GM23338 (cell line): ENCODE data around the gene TCF12. TPM values are rescaled to one million over a fixed set of nuclear protein-coding genes. Genes with fewer than 3 reads are reported as not detected.

Source experiments
- ATAC-seq: fragments of 200-7000 bp; cut with Tn5 transposase; 3 replicates; pipeline ENCODE4 v1.9.1; 2020
- DNase-seq: peaks from one replicate; pipeline ENCODE4 v3.0.0-alpha.2; 2015; ENCODE audit warnings: low spot score
- H2AFZ ChIP-seq: fragments of 200-600 bp; sonication (generic); 2 replicates; pipeline ENCODE4 v1.8.0; 2016; ENCODE audit warnings: antibody characterized with exemption, mild to moderate bottlenecking, moderate library complexity
- H3F3A ChIP-seq: fragments of 200-600 bp; sonication (generic); replicated peaks from 2 replicates; pipeline ENCODE4 v1.8.0; 2017; ENCODE audit warnings: antibody characterized with exemption, mixed run types, low read depth
- H3K27ac ChIP-seq: fragments of 200-600 bp; sonication (generic); 2 replicates; pipeline ENCODE4 v1.6.1; 2016; ENCODE audit warnings: low read depth
- H3K27me3 ChIP-seq: fragments of 200-600 bp; sonication (generic); 2 replicates; pipeline ENCODE4 v1.8.0; 2016; ENCODE audit warnings: mild to moderate bottlenecking, mixed run types, moderate library complexity; ENCODE audit not compliant: insufficient read depth
- H3K36me3 ChIP-seq: fragments of 200-600 bp; sonication (generic); 2 replicates; pipeline ENCODE4 v1.8.0; 2016; ENCODE audit warnings: mild to moderate bottlenecking; ENCODE audit not compliant: insufficient read depth
- H3K4me1 ChIP-seq: fragments of 200-600 bp; sonication (generic); 2 replicates; pipeline ENCODE4 v1.8.0; 2016; ENCODE audit warnings: mild to moderate bottlenecking, moderate library complexity; ENCODE audit not compliant: insufficient read depth
- H3K4me2 ChIP-seq: fragments of 200-600 bp; sonication (generic); 2 replicates; pipeline ENCODE4 v1.7.1; 2017; ENCODE audit warnings: mixed run types
- H3K4me3 ChIP-seq: fragments of 200-600 bp; sonication (generic); 2 replicates; pipeline ENCODE4 v1.6.1; 2016; ENCODE audit warnings: mixed run types
- H3K79me2 ChIP-seq: fragments of 200-600 bp; sonication (generic); replicated peaks from 2 replicates; pipeline ENCODE4 v1.8.0; 2017; ENCODE audit warnings: mild to moderate bottlenecking; ENCODE audit not compliant: insufficient read depth
- H3K9me2 ChIP-seq: fragments of 200-600 bp; sonication (generic); 2 replicates; pipeline ENCODE4 v1.8.0; 2017; ENCODE audit not compliant: insufficient read depth
- H4K20me1 ChIP-seq: fragments of 200-600 bp; sonication (generic); replicated peaks from 2 replicates; pipeline ENCODE4 v1.8.0; 2017; ENCODE audit warnings: mild to moderate bottlenecking; ENCODE audit not compliant: insufficient read depth
- H3K27ac Mint-ChIP-seq: 2 replicates; pipeline ENCODE4 v1.8.0; 2020; ENCODE audit warnings: inconsistent platforms, mild to moderate bottlenecking, moderate library complexity, mixed read lengths
- H3K27me3 Mint-ChIP-seq: 3 replicates; pipeline ENCODE4 v1.8.0; 2022; ENCODE audit warnings: low read depth, mild to moderate bottlenecking, moderate library complexity, mixed read lengths, inconsistent platforms; ENCODE audit not compliant: insufficient read depth, poor library complexity
- H3K36me3 Mint-ChIP-seq: 3 replicates; pipeline ENCODE4 v1.8.0; 2021; ENCODE audit warnings: low read depth, mild to moderate bottlenecking, inconsistent platforms, moderate library complexity, mixed read lengths
- H3K4me1 Mint-ChIP-seq: 3 replicates; pipeline ENCODE4 v1.8.0; 2020; ENCODE audit warnings: mild to moderate bottlenecking, inconsistent platforms, mixed read lengths
- H3K4me3 Mint-ChIP-seq: 3 replicates; pipeline ENCODE4 v1.8.0; 2021; ENCODE audit warnings: moderate library complexity, mild to moderate bottlenecking, inconsistent platforms, mixed read lengths
- H3K9me3 Mint-ChIP-seq: 3 replicates; pipeline ENCODE4 v1.8.0; 2020; ENCODE audit warnings: moderate library complexity, mild to moderate bottlenecking, inconsistent platforms, mixed read lengths
- CREB1 ChIP-seq: fragments of 250-450 bp; sonication (Bioruptor Pico); IDR thresholded peaks from 2 replicates; pipeline ENCODE4 v1.5.0; 2020; ENCODE audit warnings: low read depth, mild to moderate bottlenecking, moderate library complexity
- ETS1 ChIP-seq: IDR thresholded peaks from 2 replicates; pipeline ENCODE4 v1.6.1; 2016; ENCODE audit warnings: antibody characterized with exemption
- EZH2 ChIP-seq: fragments of 200-600 bp; sonication (generic); IDR thresholded peaks from one replicate; pipeline ENCODE4 v1.8.0; 2017; ENCODE audit warnings: antibody characterized with exemption, mild to moderate bottlenecking, low read depth; ENCODE audit not compliant: unreplicated experiment
- EZH2phosphoT487 ChIP-seq: fragments of 200-600 bp; sonication (generic); IDR thresholded peaks from one replicate; pipeline ENCODE4 v1.8.1; 2018; ENCODE audit warnings: antibody characterized with exemption; ENCODE audit not compliant: unreplicated experiment
- JUNB ChIP-seq: IDR thresholded peaks from one replicate; pipeline ENCODE4 v1.6.1; 2016; ENCODE audit warnings: antibody characterized with exemption; ENCODE audit not compliant: unreplicated experiment
- POLR2AphosphoS5 ChIP-seq: IDR thresholded peaks from 2 replicates; pipeline ENCODE4 v1.6.1; 2016; ENCODE audit warnings: antibody characterized with exemption, low read depth
- REST ChIP-seq: IDR thresholded peaks from one replicate; pipeline ENCODE4 v1.6.1; 2018; ENCODE audit warnings: antibody characterized with exemption; ENCODE audit not compliant: unreplicated experiment
- STAT1 ChIP-seq: IDR thresholded peaks from one replicate; pipeline ENCODE4 v1.6.1; 2016; ENCODE audit warnings: antibody characterized with exemption; ENCODE audit not compliant: unreplicated experiment
- ZNF462 ChIP-seq: fragments of 250-450 bp; sonication (Bioruptor Pico); IDR thresholded peaks from 2 replicates; pipeline ENCODE4 v1.5.0; 2020; ENCODE audit warnings: mild to moderate bottlenecking, moderate library complexity
- polyA plus RNA-seq: library from polyadenylated mRNA; unstranded; fragments of >200 nt; fragmentation: Nextera tagmentation; extraction: Ambion mirVana; gene quantifications from 2 replicates; pipeline ENCODE4 v1.2.1, GENCODE V29; 2016
- total RNA-seq: library from RNA; depleted of rRNA; stranded (reverse); fragments of >200 nt; shearing (Covaris generic); gene quantifications from 2 replicates; pipeline ENCODE4 v1.2.3, GENCODE V29; 2014

The TCF12 gene
- total and polyA plus RNA-seq, 2 experiments from 2014 or later = 27.6 to 104 TPM

- no peak for DNase-seq
- H3K4me1 Mint-ChIP-seq = peaks cover 9% of the 10 kb centered on the region
- Histone ChIP-seq H3K79me2 (no peaks in the 10 kb centered on the region), H3F3A (no peaks in the 10 kb centered on the region), H3K4me3 (no peak overlapping the region), H3K27me3 (no peaks in the 10 kb centered on the region), H3K9me2 (no peaks in the 10 kb centered on the region), H4K20me1 (no peaks in the 10 kb centered on the region), H2AFZ (no peak overlapping the region), H3K4me2 (no peak overlapping the region), H3K27ac (no peak overlapping the region), H3K36me3 (no peaks in the 10 kb centered on the region; the same call in 1 of the 2 replicates), H3K4me1 (0 out of 2 replicates have a peak, but pooled peaks cover 5% of the 10 kb centered on the region)
- no peak for ATAC-seq
- H3K4me3 Mint-ChIP-seq = no peak overlapping the region
- H3K9me3 Mint-ChIP-seq = 0 out of 3 replicates have a peak, but pooled peaks cover 2% of the 10 kb centered on the region
- H3K36me3 Mint-ChIP-seq = peaks cover 33% of the 10 kb centered on the region
- H3K27me3 Mint-ChIP-seq = peaks cover 13% of the 10 kb centered on the region
- H3K27ac Mint-ChIP-seq = no peak overlapping the region
- TF ChIP-seq EZH2phosphoT487 = no peak
- TF ChIP-seq STAT1 = no peak
- no peak for TF ChIP-seq ETS1
- no peak for TF ChIP-seq POLR2AphosphoS5
- TF ChIP-seq CREB1 (CRISPR knock-in tag) = no peak
- TF ChIP-seq JUNB = no peak
- TF ChIP-seq EZH2 = no peak
- TF ChIP-seq ZNF462 = no peak
- no peak for TF ChIP-seq REST
Observed at GRCh38 chr15:57290826-57291225, 372.4 kb downstream of the TCF12 start.
